Epithelial cell of esophagus (primary cell): ENCODE data around the gene ARHGAP29.

Experiments used
- DNase-seq: peaks from one replicate; pipeline ENCODE4 v3.0.0; 2010; ENCODE audit warnings: low read depth
- H3K4me3 ChIP-seq: 2 replicates; pipeline ENCODE4 v1.5.1; 2011; ENCODE audit warnings: mild to moderate bottlenecking, low read length, control low read depth
- CTCF ChIP-seq: IDR thresholded peaks from 2 replicates; pipeline ENCODE4 v1.5.1; 2011; ENCODE audit warnings: low read depth, mild to moderate bottlenecking, low read length, control low read depth, inconsistent platforms; ENCODE audit not compliant: insufficient read depth; ENCODE audit errors: missing control alignments

ARHGAP29 gene

GRCh38 chr1:94260635-94261387 lies 23.4 kb upstream of the ARHGAP29 start:
- no peak overlapping the region for H3K4me3 ChIP-seq
- no peak for DNase-seq
- TF ChIP-seq CTCF, result no peak

- DNase-seq, result no peak
- H3K4me3 ChIP-seq, result no peak overlapping the region
- no peak for TF ChIP-seq CTCF
Measured at GRCh38 chr1:94259635-94260289, 22.4 kb upstream of the ARHGAP29 start.

GRCh38 chr1:94258873-94259331 lies 21.5 kb upstream of the ARHGAP29 start:
- peak; percentile 67 for DNase-seq
- TF ChIP-seq CTCF, result no peak
- H3K4me3 ChIP-seq, result no peak overlapping the region

GRCh38 chr1:94257444-94257843 lies 20.1 kb upstream of the ARHGAP29 start:
- H3K4me3 ChIP-seq, result no peak overlapping the region
- DNase-seq, result no peak
- TF ChIP-seq CTCF, result no peak

GRCh38 chr1:94255476-94255875 lies 18.1 kb upstream of the ARHGAP29 start:
- no peak for TF ChIP-seq CTCF
- peak; percentile 76 for DNase-seq
- no peak overlapping the region for H3K4me3 ChIP-seq

GRCh38 chr1:94254073-94254810 lies 16.9 kb upstream of the ARHGAP29 start:
- no peak overlapping the region for H3K4me3 ChIP-seq
- no peak for TF ChIP-seq CTCF
- DNase-seq, result peak; percentile 33
